Neural progenitor cell (in vitro differentiated cells): Measurements from ENCODE around the gene SAMD4A. TPM values are rescaled to one million over a fixed set of nuclear protein-coding genes. Genes with fewer than 3 reads are reported as not detected.

Source experiments
- DNase-seq: peaks from one replicate; pipeline ENCODE4 v3.0.0-alpha.2; 2016; ENCODE audit warnings: low spot score
- H2AFZ ChIP-seq: fragments of 200-600 bp; sonication (generic); replicated peaks from 2 replicates; pipeline ENCODE4 v1.6.1; 2016; ENCODE audit warnings: antibody characterized with exemption
- H3F3A ChIP-seq: fragments of 200-600 bp; sonication (generic); 2 replicates; pipeline ENCODE4 v1.6.1; 2016; ENCODE audit warnings: antibody characterized with exemption, low read depth
- H3K27ac ChIP-seq: fragments of 200-600 bp; sonication (generic); 2 replicates; pipeline ENCODE4 v1.5.1; 2016; ENCODE audit warnings: mild to moderate bottlenecking
- H3K27me3 ChIP-seq: fragments of 200-600 bp; sonication (generic); 2 replicates; pipeline ENCODE4 v1.6.1; 2016; ENCODE audit warnings: mild to moderate bottlenecking, moderate library complexity
- H3K36me3 ChIP-seq: fragments of 200-600 bp; sonication (generic); 2 replicates; pipeline ENCODE4 v1.5.1; 2016
- H3K4me1 ChIP-seq: fragments of 200-600 bp; sonication (generic); 2 replicates; pipeline ENCODE4 v1.6.1; 2016; ENCODE audit warnings: mixed run types
- H3K4me2 ChIP-seq: fragments of 200-600 bp; sonication (generic); 2 replicates; pipeline ENCODE4 v1.6.1; 2016
- H3K4me3 ChIP-seq: fragments of 200-600 bp; sonication (generic); 2 replicates; pipeline ENCODE4 v1.5.1; 2016
- H3K79me2 ChIP-seq: fragments of 200-600 bp; sonication (generic); 2 replicates; pipeline ENCODE4 v1.6.1; 2016; ENCODE audit warnings: low read depth
- H3K9ac ChIP-seq: fragments of 200-600 bp; sonication (generic); 2 replicates; pipeline ENCODE4 v1.6.1; 2016
- H3K9me3 ChIP-seq: fragments of 200-600 bp; sonication (generic); 2 replicates; pipeline ENCODE4 v1.5.1; 2016; ENCODE audit warnings: low read depth
- H4K20me1 ChIP-seq: fragments of 200-600 bp; sonication (generic); 2 replicates; pipeline ENCODE4 v1.6.1; 2016; ENCODE audit warnings: low read depth
- H3K27ac Mint-ChIP-seq: 3 replicates; pipeline ENCODE4 v1.8.0; 2021; ENCODE audit warnings: mixed read lengths
- H3K27me3 Mint-ChIP-seq: 2 replicates; pipeline ENCODE4 v1.8.0; 2022; ENCODE audit warnings: low read depth, mild to moderate bottlenecking, inconsistent platforms, moderate library complexity, mixed read lengths; ENCODE audit not compliant: insufficient read depth
- H3K36me3 Mint-ChIP-seq: 3 replicates; pipeline ENCODE4 v1.8.0; 2021; ENCODE audit warnings: mixed read lengths
- H3K4me1 Mint-ChIP-seq: 3 replicates; pipeline ENCODE4 v1.8.0; 2021; ENCODE audit warnings: mixed read lengths
- H3K4me3 Mint-ChIP-seq: 3 replicates; pipeline ENCODE4 v1.8.0; 2021; ENCODE audit warnings: mild to moderate bottlenecking, moderate library complexity, mixed read lengths
- H3K9me3 Mint-ChIP-seq: 3 replicates; pipeline ENCODE4 v1.8.0; 2020; ENCODE audit warnings: mixed read lengths
- EZH2 ChIP-seq: fragments of 200-600 bp; sonication (generic); IDR thresholded peaks from 2 replicates; pipeline ENCODE4 v1.6.1; 2017; ENCODE audit warnings: antibody characterized with exemption, mild to moderate bottlenecking, moderate library complexity
- EZH2phosphoT487 ChIP-seq: fragments of 200-600 bp; sonication (generic); IDR thresholded peaks from 2 replicates; pipeline ENCODE4 v1.6.1; 2017; ENCODE audit warnings: antibody characterized with exemption
- total RNA-seq: library from RNA; depleted of rRNA; stranded (reverse); fragments of >200 nt; gene quantifications from 2 replicates; pipeline ENCODE4 v1.2.3, GENCODE V29; 2015; ENCODE audit warnings: low replicate concordance
- TF ChIP-seq, protein P1 (sequence below): fragments of 200-600 bp; sonication (generic); IDR thresholded peaks from 2 replicates; pipeline ENCODE4 v1.5.1; 2017; ENCODE audit warnings: antibody characterized with exemption, mild to moderate bottlenecking

Gene SAMD4A
- total RNA-seq, 1 donor from 2014 or later: 4.3 TPM

DNA sequence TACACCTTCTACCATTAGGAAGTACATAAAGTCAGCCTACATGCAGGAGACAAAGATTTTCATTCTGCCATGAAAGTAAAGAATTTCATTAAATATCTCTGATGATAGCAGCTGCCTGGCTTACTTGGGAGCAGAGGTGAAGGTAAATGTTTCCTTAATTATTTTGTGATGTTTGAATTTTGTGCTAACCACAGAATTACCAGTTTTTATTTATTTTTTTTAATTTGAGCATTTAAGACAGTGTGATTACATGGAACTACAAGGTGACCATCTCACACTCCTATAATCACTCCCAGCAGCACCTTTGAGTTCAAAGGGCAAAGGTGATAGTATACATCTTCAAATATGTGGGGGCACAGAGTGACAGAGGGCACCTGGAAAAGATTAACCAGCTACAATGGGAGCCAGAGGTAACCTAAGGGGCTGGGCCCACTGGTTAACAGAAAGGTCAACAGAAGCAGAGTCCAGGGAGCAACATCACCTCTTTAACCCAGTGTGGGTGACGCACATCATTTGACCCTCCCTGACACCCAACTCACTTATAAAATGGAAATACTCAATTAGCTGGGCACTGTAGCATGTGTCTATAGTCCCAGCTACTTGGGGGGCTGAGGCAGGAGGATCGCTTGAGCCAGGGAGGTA is 270.7 kb downstream of the SAMD4A start:
- H3K79me2 ChIP-seq: no peaks in the 10 kb centered on the region

DNA sequence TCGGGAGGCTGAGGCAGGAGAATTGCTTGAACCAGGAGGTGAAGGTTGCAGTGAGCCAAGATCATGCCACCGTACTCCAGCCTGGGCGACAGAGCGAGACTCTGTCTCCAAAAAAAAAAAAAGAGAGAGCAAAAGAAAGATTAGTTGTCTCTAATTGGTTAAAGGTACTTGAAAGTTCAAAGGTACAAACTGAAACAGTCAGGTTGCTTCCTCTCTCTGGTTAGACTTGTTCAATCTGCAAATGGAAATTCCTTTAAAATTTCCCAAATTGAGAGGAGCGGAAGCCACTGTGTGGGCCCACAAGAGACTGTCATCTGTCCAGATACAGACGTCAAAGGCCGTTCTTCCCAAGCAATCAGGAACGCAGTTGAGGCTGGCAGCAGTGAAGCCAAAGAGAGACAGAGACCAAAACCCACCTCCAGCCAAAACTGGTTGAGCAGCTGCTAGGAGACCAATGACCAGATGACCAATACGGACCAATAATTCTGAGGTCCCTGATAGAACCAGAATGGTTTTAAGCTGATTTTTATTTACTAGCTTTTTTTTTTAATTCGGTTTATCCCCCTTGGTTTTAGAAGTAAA is 272.1 kb downstream of the SAMD4A start:
- Mint-ChIP-seq H3K4me1 (no peaks in the 10 kb centered on the region), H3K27ac (no peak overlapping the region), H3K27me3 (no peaks in the 10 kb centered on the region), H3K36me3 (no peaks in the 10 kb centered on the region), H3K9me3 (no peaks in the 10 kb centered on the region), H3K4me3 (no peak overlapping the region)
- H3K27me3 ChIP-seq: no peaks in the 10 kb centered on the region
- no peaks in the 10 kb centered on the region for H3K79me2 ChIP-seq
- H3K4me3 ChIP-seq: no peak overlapping the region
- H3K4me1 ChIP-seq: no peaks in the 10 kb centered on the region
- H4K20me1 ChIP-seq: no peaks in the 10 kb centered on the region
- H3K9ac ChIP-seq: no peak overlapping the region
- H3K27ac ChIP-seq: no peak overlapping the region
- no peaks in the 10 kb centered on the region for H3K9me3 ChIP-seq
- no peak overlapping the region for H3K4me2 ChIP-seq
- TF ChIP-seq EZH2 (no peak), EZH2phosphoT487 (no peak)
- TF ChIP-seq, protein P1, sequence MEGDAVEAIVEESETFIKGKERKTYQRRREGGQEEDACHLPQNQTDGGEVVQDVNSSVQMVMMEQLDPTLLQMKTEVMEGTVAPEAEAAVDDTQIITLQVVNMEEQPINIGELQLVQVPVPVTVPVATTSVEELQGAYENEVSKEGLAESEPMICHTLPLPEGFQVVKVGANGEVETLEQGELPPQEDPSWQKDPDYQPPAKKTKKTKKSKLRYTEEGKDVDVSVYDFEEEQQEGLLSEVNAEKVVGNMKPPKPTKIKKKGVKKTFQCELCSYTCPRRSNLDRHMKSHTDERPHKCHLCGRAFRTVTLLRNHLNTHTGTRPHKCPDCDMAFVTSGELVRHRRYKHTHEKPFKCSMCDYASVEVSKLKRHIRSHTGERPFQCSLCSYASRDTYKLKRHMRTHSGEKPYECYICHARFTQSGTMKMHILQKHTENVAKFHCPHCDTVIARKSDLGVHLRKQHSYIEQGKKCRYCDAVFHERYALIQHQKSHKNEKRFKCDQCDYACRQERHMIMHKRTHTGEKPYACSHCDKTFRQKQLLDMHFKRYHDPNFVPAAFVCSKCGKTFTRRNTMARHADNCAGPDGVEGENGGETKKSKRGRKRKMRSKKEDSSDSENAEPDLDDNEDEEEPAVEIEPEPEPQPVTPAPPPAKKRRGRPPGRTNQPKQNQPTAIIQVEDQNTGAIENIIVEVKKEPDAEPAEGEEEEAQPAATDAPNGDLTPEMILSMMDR: no peak
- no peak for DNase-seq
- no peak overlapping the region for H2AFZ ChIP-seq
- no peaks in the 10 kb centered on the region for H3F3A ChIP-seq
- no peaks in the 10 kb centered on the region for H3K36me3 ChIP-seq

More for the DNA sequence above, 270.7 kb downstream of the SAMD4A start:
- no peaks in the 10 kb centered on the region for H3K4me1 ChIP-seq
- H3K4me3 Mint-ChIP-seq: no peak overlapping the region
- H3K27me3 ChIP-seq: no peaks in the 10 kb centered on the region
- H3K27ac ChIP-seq: no peak overlapping the region
- no peak for DNase-seq
- H3K9me3 ChIP-seq: no peaks in the 10 kb centered on the region
- TF ChIP-seq, protein P1: no peak
- no peak for TF ChIP-seq EZH2phosphoT487
- no peak for TF ChIP-seq EZH2
- no peaks in the 10 kb centered on the region for H3K9me3 Mint-ChIP-seq
- no peaks in the 10 kb centered on the region for H3K27me3 Mint-ChIP-seq
- H3K4me3 ChIP-seq: no peak overlapping the region
- H3F3A ChIP-seq: no peaks in the 10 kb centered on the region
- H3K4me2 ChIP-seq: no peak overlapping the region
- H2AFZ ChIP-seq: no peak overlapping the region
- no peaks in the 10 kb centered on the region for H3K36me3 ChIP-seq
- H3K27ac Mint-ChIP-seq: no peak overlapping the region
- no peaks in the 10 kb centered on the region for H3K4me1 Mint-ChIP-seq
- H4K20me1 ChIP-seq: no peaks in the 10 kb centered on the region
- H3K36me3 Mint-ChIP-seq: no peaks in the 10 kb centered on the region
- H3K9ac ChIP-seq: no peak overlapping the region

DNA sequence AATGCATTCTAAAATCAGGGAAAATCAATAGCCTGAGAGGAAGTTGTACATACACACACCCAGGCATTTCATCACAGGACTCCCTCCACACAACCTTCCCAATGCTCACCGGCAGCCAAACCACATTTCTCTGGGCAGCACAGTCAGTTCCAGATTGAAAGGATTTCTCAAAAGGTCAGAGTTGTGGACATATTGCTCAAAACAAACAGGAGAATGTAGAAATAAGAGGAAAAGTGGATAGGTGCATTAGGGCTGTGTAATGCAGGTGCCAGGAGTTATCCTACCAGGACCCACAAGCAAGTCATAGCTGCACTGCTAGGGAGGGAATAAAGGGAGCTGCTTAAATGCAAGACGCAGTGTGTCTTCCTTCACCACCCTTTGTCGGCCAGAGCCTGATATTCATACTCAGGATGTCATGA is 272.8 kb downstream of the SAMD4A start:
- no peaks in the 10 kb centered on the region for H3K4me1 Mint-ChIP-seq
- Histone ChIP-seq H3K4me3 (no peak overlapping the region), H2AFZ (no peak overlapping the region), H3K27me3 (no peaks in the 10 kb centered on the region), H3K27ac (no peak overlapping the region), H3K4me2 (no peak overlapping the region), H3F3A (no peaks in the 10 kb centered on the region), H3K9me3 (no peaks in the 10 kb centered on the region), H3K9ac (no peak overlapping the region), H4K20me1 (no peaks in the 10 kb centered on the region), H3K79me2 (no peaks in the 10 kb centered on the region), H3K4me1 (no peaks in the 10 kb centered on the region), H3K36me3 (no peaks in the 10 kb centered on the region)
- H3K4me3 Mint-ChIP-seq: no peak overlapping the region
- no peaks in the 10 kb centered on the region for H3K27me3 Mint-ChIP-seq
- H3K36me3 Mint-ChIP-seq: no peaks in the 10 kb centered on the region
- no peaks in the 10 kb centered on the region for H3K9me3 Mint-ChIP-seq
- DNase-seq: no peak
- TF ChIP-seq, protein P1: no peak
- TF ChIP-seq EZH2 (no peak), EZH2phosphoT487 (no peak)
- no peak overlapping the region for H3K27ac Mint-ChIP-seq
